Activated B cell treated with CpG ODN at 0.5 μM for 24 hours (primary cell): ENCODE results near the gene RET. TPM values are rescaled to one million over a fixed set of nuclear protein-coding genes. Genes with fewer than 3 reads are reported as not detected.

Source experiments
- ATAC-seq: fragments of 200-7000 bp; cut with Tn5 transposase; one replicate; pipeline ENCODE4 v1.10.0; 2021; ENCODE audit warnings: low read depth, mild to moderate bottlenecking, moderate library complexity
- CTCF ChIA-PET: fragments of 350-600 bp; sonication (Branson Sonifier 250); formaldehyde crosslinking; loops from one replicate; lab custom pipeline; 2021; ENCODE audit warnings: antibody characterized with exemption; lab: Charles Lee
- POLR2A ChIA-PET: fragments of 350-600 bp; sonication (Branson Sonifier 250); formaldehyde crosslinking; loops from one replicate; lab custom pipeline; 2021; ENCODE audit warnings: antibody characterized with exemption; lab: Charles Lee
- DNase-seq: peaks from one replicate; pipeline ENCODE4 v3.0.0; 2022
- H3K27ac Mint-ChIP-seq: one replicate; pipeline ENCODE4 v1.8.0; 2020; ENCODE audit warnings: mixed read lengths
- H3K27me3 Mint-ChIP-seq: one replicate; pipeline ENCODE4 v1.8.0; 2021; ENCODE audit warnings: mixed read lengths
- H3K36me3 Mint-ChIP-seq: one replicate; pipeline ENCODE4 v1.8.0; 2021; ENCODE audit warnings: low read depth, mixed read lengths
- H3K4me1 Mint-ChIP-seq: one replicate; pipeline ENCODE4 v1.8.0; 2021; ENCODE audit warnings: mixed read lengths
- H3K4me3 Mint-ChIP-seq: one replicate; pipeline ENCODE4 v1.8.0; 2020; ENCODE audit warnings: mild to moderate bottlenecking, mixed read lengths
- H3K9me3 Mint-ChIP-seq: one replicate; pipeline ENCODE4 v1.8.0; 2020; ENCODE audit warnings: mixed read lengths
- intact Hi-C: fragments of 100-400 bp; cut with micrococcal nuclease; formaldehyde crosslinking; loops from one replicate; pipeline ENCODE4 v1.15.1; 2024
- total RNA-seq: library from RNA; stranded (reverse); gene quantifications from 2 replicates; pipeline ENCODE4 v1.2.3, GENCODE V29; 2022
- TF ChIP-seq, protein P1 (sequence below): fragments of 200-600 bp; IDR thresholded peaks from one replicate; pipeline ENCODE4 v1.8.0; 2022; ENCODE audit warnings: antibody characterized with exemption, mild to moderate bottlenecking

RET gene
- total RNA-seq, 1 donor from 2014 or later, result not detected

- Mint-ChIP-seq H3K27me3 (no peaks in the 10 kb centered on the region), H3K4me1 (peaks cover 55% of the 10 kb centered on the region), H3K27ac (peak overlapping the region; percentile 13), H3K4me3 (peak overlapping the region; percentile 11), H3K36me3 (no peaks in the 10 kb centered on the region), H3K9me3 (no peaks in the 10 kb centered on the region)
- intact Hi-C loops, result no loop called here
- ChIA-PET CTCF (no interaction called here), POLR2A (interaction anchor here (1.6 kb wide), 1 partner anchor 11 kb away, joined by 4 read pairs; the partner anchor contains the start of gene CSGALNACT2)
- ATAC-seq, result peak; percentile 55
- TF ChIP-seq, protein P1, sequence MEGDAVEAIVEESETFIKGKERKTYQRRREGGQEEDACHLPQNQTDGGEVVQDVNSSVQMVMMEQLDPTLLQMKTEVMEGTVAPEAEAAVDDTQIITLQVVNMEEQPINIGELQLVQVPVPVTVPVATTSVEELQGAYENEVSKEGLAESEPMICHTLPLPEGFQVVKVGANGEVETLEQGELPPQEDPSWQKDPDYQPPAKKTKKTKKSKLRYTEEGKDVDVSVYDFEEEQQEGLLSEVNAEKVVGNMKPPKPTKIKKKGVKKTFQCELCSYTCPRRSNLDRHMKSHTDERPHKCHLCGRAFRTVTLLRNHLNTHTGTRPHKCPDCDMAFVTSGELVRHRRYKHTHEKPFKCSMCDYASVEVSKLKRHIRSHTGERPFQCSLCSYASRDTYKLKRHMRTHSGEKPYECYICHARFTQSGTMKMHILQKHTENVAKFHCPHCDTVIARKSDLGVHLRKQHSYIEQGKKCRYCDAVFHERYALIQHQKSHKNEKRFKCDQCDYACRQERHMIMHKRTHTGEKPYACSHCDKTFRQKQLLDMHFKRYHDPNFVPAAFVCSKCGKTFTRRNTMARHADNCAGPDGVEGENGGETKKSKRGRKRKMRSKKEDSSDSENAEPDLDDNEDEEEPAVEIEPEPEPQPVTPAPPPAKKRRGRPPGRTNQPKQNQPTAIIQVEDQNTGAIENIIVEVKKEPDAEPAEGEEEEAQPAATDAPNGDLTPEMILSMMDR, result no peak
- no peak for DNase-seq
Measured at GRCh38 chr10:43126759-43127424, 50.0 kb downstream of the RET start.

GRCh38 chr10:43127442-43127841 lies 50.6 kb downstream of the RET start:
- no peaks in the 10 kb centered on the region for H3K9me3 Mint-ChIP-seq
- ATAC-seq (no peak), DNase-seq (no peak)
- intact Hi-C loops, result no loop called here
- CTCF ChIA-PET, result no interaction called here
- POLR2A ChIA-PET, result interaction anchor here (1.6 kb wide), 1 partner anchor 11 kb away, joined by 4 read pairs; the partner anchor contains the start of gene CSGALNACT2
- no peak overlapping the region for H3K4me3 Mint-ChIP-seq
- peaks cover 50% of the 10 kb centered on the region for H3K4me1 Mint-ChIP-seq
- H3K27me3 Mint-ChIP-seq, result no peaks in the 10 kb centered on the region
- H3K27ac Mint-ChIP-seq, result peak overlapping the region; percentile 21
- TF ChIP-seq, protein P1, result no peak
- H3K36me3 Mint-ChIP-seq, result no peaks in the 10 kb centered on the region

DNA sequence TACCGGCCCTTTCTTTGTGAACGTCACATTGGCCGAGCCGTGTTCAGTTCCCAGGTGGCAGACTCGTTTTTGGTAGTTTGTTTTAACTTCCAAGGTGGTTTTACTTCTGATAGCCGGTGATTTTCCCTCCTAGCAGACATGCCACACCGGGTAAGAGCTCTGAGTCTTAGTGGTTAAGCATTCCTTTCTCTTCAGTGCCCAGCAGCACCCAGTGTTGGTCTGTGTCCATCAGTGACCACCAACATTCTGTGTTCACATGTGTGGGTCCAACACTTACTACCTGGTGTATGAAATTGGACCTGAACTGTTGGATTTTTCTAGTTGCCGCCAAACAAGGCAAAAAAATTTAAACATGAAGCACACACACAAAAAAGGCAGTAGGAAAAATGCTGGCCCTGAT lies 51.5 kb downstream of the RET start:
- Mint-ChIP-seq H3K27ac (no peak overlapping the region), H3K9me3 (no peaks in the 10 kb centered on the region), H3K27me3 (no peaks in the 10 kb centered on the region), H3K4me1 (peaks cover 45% of the 10 kb centered on the region), H3K4me3 (no peak overlapping the region), H3K36me3 (no peaks in the 10 kb centered on the region)
- intact Hi-C loops, result no loop called here
- ChIA-PET POLR2A (interaction anchor here (2.0 kb wide), 1 partner anchor 10 kb away, joined by 7 read pairs; the partner anchor contains the start of gene CSGALNACT2), CTCF (no interaction called here)
- no peak for ATAC-seq
- no peak for DNase-seq
- TF ChIP-seq, protein P1, result no peak

- H3K9me3 Mint-ChIP-seq, result no peaks in the 10 kb centered on the region
- peak; percentile 73 for ATAC-seq
- no peak for DNase-seq
- no peaks in the 10 kb centered on the region for H3K36me3 Mint-ChIP-seq
- POLR2A ChIA-PET, result interaction anchor here (0.6 to 2.0 kb wide), 3 partner anchors 8 to 12 kb away, joined by 3 to 7 read pairs (median 4); partner anchors contain the start of gene CSGALNACT2
- no peaks in the 10 kb centered on the region for H3K27me3 Mint-ChIP-seq
- peaks cover 45% of the 10 kb centered on the region for H3K4me1 Mint-ChIP-seq
- H3K27ac Mint-ChIP-seq, result peak overlapping the region; percentile 6
- intact Hi-C loops, result no loop called here
- TF ChIP-seq, protein P1, result no peak
- H3K4me3 Mint-ChIP-seq, result no peak overlapping the region
- CTCF ChIA-PET, result interaction anchor here (1.2 kb wide), 1 partner anchor 76 kb away, joined by 4 read pairs; no protein-coding TSS in a partner anchor
Measured at GRCh38 chr10:43128958-43129706, 52.3 kb downstream of the RET start.

- TF ChIP-seq, protein P1, result no peak
- Mint-ChIP-seq H3K27ac (no peak overlapping the region), H3K27me3 (no peaks in the 10 kb centered on the region), H3K4me3 (no peak overlapping the region), H3K4me1 (peaks cover 42% of the 10 kb centered on the region), H3K9me3 (no peaks in the 10 kb centered on the region), H3K36me3 (no peaks in the 10 kb centered on the region)
- ATAC-seq (no peak), DNase-seq (no peak)
- ChIA-PET POLR2A (no interaction called here), CTCF (interaction anchor here (1.2 kb wide), 1 partner anchor 74 kb away, joined by 4 read pairs; no protein-coding TSS in a partner anchor)
- intact Hi-C loops, result loop anchor here (10.0 kb wide), 1 partner anchor 154 kb away; no protein-coding TSS in a partner anchor
Measured at GRCh38 chr10:43130770-43131171, 53.9 kb downstream of the RET start.
